Neural cell (in vitro differentiated cells): Measurements from ENCODE around the gene NYAP2. TPM values are rescaled to one million over a fixed set of nuclear protein-coding genes. Genes with fewer than 3 reads are reported as not detected.

Experiments
- H2AFZ ChIP-seq: fragments of 200-600, 300-800 bp; sonication (generic), shearing (Covaris generic); 2 replicates; pipeline ENCODE4 v1.6.0; 2014; ENCODE audit warnings: low read depth, mild to moderate bottlenecking, antibody characterized with exemption, low read length, moderate library complexity
- H3F3A ChIP-seq: fragments of 200-600 bp; shearing (Covaris generic); 2 replicates; pipeline ENCODE4 v1.6.1; 2016; ENCODE audit warnings: mild to moderate bottlenecking, moderate library complexity, mixed read lengths, antibody characterized with exemption, low read length; ENCODE audit not compliant: insufficient read depth, poor library complexity, severe bottlenecking
- H3K27ac ChIP-seq: fragments of 200-600, 300-800 bp; sonication (generic), shearing (Covaris generic); 2 replicates; pipeline ENCODE4 v1.5.1; 2014; ENCODE audit warnings: mild to moderate bottlenecking, low read length, moderate library complexity
- H3K27me3 ChIP-seq: fragments of 300-800, 200-600 bp; sonication (generic), shearing (Covaris generic); 2 replicates; pipeline ENCODE4 v1.6.0; 2014; ENCODE audit warnings: mild to moderate bottlenecking, low read depth, low read length, moderate library complexity; ENCODE audit not compliant: insufficient read depth
- H3K36me3 ChIP-seq: fragments of 300-800, 200-600 bp; sonication (generic), shearing (Covaris generic); 2 replicates; pipeline ENCODE4 v1.5.1; 2014; ENCODE audit warnings: mild to moderate bottlenecking, antibody characterized with exemption, low read length, moderate library complexity; ENCODE audit not compliant: insufficient read depth
- H3K4me2 ChIP-seq: fragments of 300-800, 200-600 bp; sonication (generic), shearing (Covaris generic); 2 replicates; pipeline ENCODE4 v1.6.0; 2014; ENCODE audit warnings: mild to moderate bottlenecking, low read length
- H3K4me3 ChIP-seq: fragments of 300-800, 200-600 bp; sonication (generic), shearing (Covaris generic); 2 replicates; pipeline ENCODE4 v1.5.1; 2014; ENCODE audit warnings: mild to moderate bottlenecking, low read length, moderate library complexity
- H3K79me2 ChIP-seq: fragments of 200-600 bp; shearing (Covaris generic); replicated peaks from 2 replicates; pipeline ENCODE4 v1.6.0; 2014; ENCODE audit warnings: mild to moderate bottlenecking, low read length, moderate library complexity; ENCODE audit not compliant: insufficient read depth
- H3K9ac ChIP-seq: fragments of 300-800, 200-600 bp; sonication (generic), shearing (Covaris generic); 2 replicates; pipeline ENCODE4 v1.6.1; 2016; ENCODE audit warnings: mild to moderate bottlenecking, low read length, mixed read lengths
- H3K9me2 ChIP-seq: fragments of 200-600 bp; shearing (Covaris generic); 2 replicates; pipeline ENCODE4 v1.6.1; 2016; ENCODE audit warnings: mild to moderate bottlenecking, low read length, mixed read lengths; ENCODE audit not compliant: insufficient read depth
- H3K9me3 ChIP-seq: fragments of 200-600, 300-800 bp; sonication (generic), shearing (Covaris generic); 2 replicates; pipeline ENCODE4 v1.6.1; 2016; ENCODE audit warnings: mild to moderate bottlenecking, mixed run types, low read length, moderate library complexity, mixed read lengths
- H4K20me1 ChIP-seq: fragments of 200-600 bp; shearing (Covaris generic); 2 replicates; pipeline ENCODE4 v1.6.1; 2016; ENCODE audit warnings: mild to moderate bottlenecking, mixed run types; ENCODE audit not compliant: insufficient read depth
- CTCF ChIP-seq: fragments of 450-650 bp; IDR thresholded peaks from 2 replicates; pipeline ENCODE4 v1.5.1; 2014; ENCODE audit warnings: antibody characterized with exemption, mild to moderate bottlenecking, moderate library complexity; ENCODE audit not compliant: poor library complexity, severe bottlenecking
- EP300 ChIP-seq: fragments of 450-650 bp; conservative IDR thresholded peaks from 2 replicates; pipeline ENCODE4 v1.6.1; 2014; ENCODE audit warnings: antibody characterized with exemption, mild to moderate bottlenecking, moderate library complexity; ENCODE audit not compliant: poor library complexity, severe bottlenecking
- EZH2 ChIP-seq: fragments of 200-600, 300-800 bp; shearing (Covaris generic), sonication (generic); IDR thresholded peaks from 2 replicates; pipeline ENCODE4 v1.6.1; 2014; ENCODE audit warnings: antibody characterized with exemption, low read length, borderline replicate concordance, mild to moderate bottlenecking; ENCODE audit not compliant: insufficient read depth, poor library complexity, severe bottlenecking
- MXI1 ChIP-seq: fragments of 450-650 bp; conservative IDR thresholded peaks from 2 replicates; pipeline ENCODE4 v1.6.1; 2014; ENCODE audit warnings: antibody characterized with exemption, mild to moderate bottlenecking; ENCODE audit not compliant: poor library complexity, severe bottlenecking
- POLR2AphosphoS5 ChIP-seq: IDR thresholded peaks from 2 replicates; pipeline ENCODE4 v1.6.1; 2012
- RAD21 ChIP-seq: fragments of 450-650 bp; conservative IDR thresholded peaks from 2 replicates; pipeline ENCODE4 v1.6.1; 2014; ENCODE audit warnings: antibody characterized with exemption, mild to moderate bottlenecking, moderate library complexity
- REST ChIP-seq: IDR thresholded peaks from 2 replicates; pipeline ENCODE4 v1.6.1; 2012; ENCODE audit warnings: borderline replicate concordance
- SMC3 ChIP-seq: fragments of 450-650 bp; conservative IDR thresholded peaks from 2 replicates; pipeline ENCODE4 v1.6.1; 2014; ENCODE audit warnings: antibody characterized with exemption, mild to moderate bottlenecking, moderate library complexity; ENCODE audit not compliant: poor library complexity
- TAF1 ChIP-seq: IDR thresholded peaks from 2 replicates; pipeline ENCODE4 v1.6.1; 2012; ENCODE audit warnings: low read depth
- polyA plus RNA-seq: library from polyadenylated mRNA; depleted of rRNA; stranded (reverse); fragments of >200 nt; gene quantifications from 2 replicates; pipeline ENCODE4 v1.2.3, GENCODE V29; 2014

NYAP2 gene
- polyA plus RNA-seq, 1 donor from 2014 or later = 0.98 TPM

- Histone ChIP-seq H4K20me1 (no peaks in the 10 kb centered on the region), H2AFZ (no peak overlapping the region), H3K4me3 (peak overlapping the region; percentile 45), H3K27me3 (no peaks in the 10 kb centered on the region), H3K9me2 (no peaks in the 10 kb centered on the region), H3K79me2 (no peaks in the 10 kb centered on the region), H3K36me3 (no peaks in the 10 kb centered on the region), H3K9ac (peak overlapping the region; percentile 38), H3F3A (peaks cover 10% of the 10 kb centered on the region), H3K27ac (peak overlapping the region; percentile 84), H3K9me3 (no peaks in the 10 kb centered on the region), H3K4me2 (peak overlapping the region; percentile 60)
- peak; percentile 26 for TF ChIP-seq SMC3
- TF ChIP-seq CTCF = no peak
- TF ChIP-seq EZH2 = no peak
- TF ChIP-seq TAF1 = no peak
- TF ChIP-seq RAD21 = peak; percentile 28
- TF ChIP-seq POLR2AphosphoS5 = peak; percentile 93
- peak; percentile 87 for TF ChIP-seq REST
- TF ChIP-seq EP300 = peak; percentile 99
Observed at GRCh38 chr2:225422145-225422544, 22.6 kb downstream of the NYAP2 start.

- Histone ChIP-seq H4K20me1 (no peaks in the 10 kb centered on the region), H3F3A (peaks cover 10% of the 10 kb centered on the region), H3K27me3 (no peaks in the 10 kb centered on the region), H3K9me3 (no peaks in the 10 kb centered on the region), H3K9me2 (no peaks in the 10 kb centered on the region), H3K4me3 (no peak overlapping the region), H3K36me3 (no peaks in the 10 kb centered on the region), H3K79me2 (no peaks in the 10 kb centered on the region), H3K4me2 (no peak overlapping the region), H3K9ac (no peak overlapping the region), H2AFZ (no peak overlapping the region), H3K27ac (no peak overlapping the region)
- no peak for TF ChIP-seq REST
- TF ChIP-seq SMC3 = no peak
- no peak for TF ChIP-seq EZH2
- no peak for TF ChIP-seq POLR2AphosphoS5
- no peak for TF ChIP-seq TAF1
- no peak for TF ChIP-seq CTCF
- no peak for TF ChIP-seq MXI1
- TF ChIP-seq RAD21 = no peak
- no peak for TF ChIP-seq EP300
Observed at GRCh38 chr2:225425284-225425683, 25.8 kb downstream of the NYAP2 start.
